D721Med (cell line): ENCODE data around the gene DLK1.

Experiments
- DNase-seq: peaks from one replicate; pipeline ENCODE4 v3.0.0; 2011; ENCODE audit warnings: low spot score; ENCODE audit not compliant: insufficient read length
- FAIRE-seq: peaks from 2 replicates; lab custom pipeline; 2011; peaks lifted over from hg19 to GRCh38; lab: Jason Lieb, UNC
- TF ChIP-seq, protein P1 (sequence below): IDR thresholded peaks from 2 replicates; pipeline ENCODE4 v1.5.1; 2012; ENCODE audit warnings: mild to moderate bottlenecking, control low read depth; ENCODE audit not compliant: insufficient read depth; ENCODE audit errors: missing control alignments

The DLK1 gene

DNA sequence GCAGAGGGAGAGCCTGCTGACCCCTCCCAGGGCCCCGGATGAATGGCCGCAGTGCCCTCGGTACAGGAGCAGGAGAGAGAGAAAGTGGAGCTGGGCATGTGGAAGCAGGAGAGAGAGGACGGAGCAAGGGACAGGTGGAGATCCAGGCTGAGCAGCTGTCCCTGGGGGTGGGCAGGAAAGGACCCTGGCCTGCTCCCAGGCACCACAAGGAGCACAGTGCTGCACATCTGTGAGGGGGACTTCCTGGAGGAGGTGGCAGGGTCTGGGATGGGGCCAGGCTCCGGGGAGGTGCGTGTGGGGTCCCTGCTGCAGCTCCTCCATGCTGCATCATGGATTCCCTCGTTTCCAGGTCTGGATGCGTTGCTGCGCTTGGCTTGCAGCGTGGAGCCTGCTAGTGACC, 13.0 kb upstream of the DLK1 start:
- DNase-seq (no peak), FAIRE-seq (no peak)
- TF ChIP-seq, protein P1, sequence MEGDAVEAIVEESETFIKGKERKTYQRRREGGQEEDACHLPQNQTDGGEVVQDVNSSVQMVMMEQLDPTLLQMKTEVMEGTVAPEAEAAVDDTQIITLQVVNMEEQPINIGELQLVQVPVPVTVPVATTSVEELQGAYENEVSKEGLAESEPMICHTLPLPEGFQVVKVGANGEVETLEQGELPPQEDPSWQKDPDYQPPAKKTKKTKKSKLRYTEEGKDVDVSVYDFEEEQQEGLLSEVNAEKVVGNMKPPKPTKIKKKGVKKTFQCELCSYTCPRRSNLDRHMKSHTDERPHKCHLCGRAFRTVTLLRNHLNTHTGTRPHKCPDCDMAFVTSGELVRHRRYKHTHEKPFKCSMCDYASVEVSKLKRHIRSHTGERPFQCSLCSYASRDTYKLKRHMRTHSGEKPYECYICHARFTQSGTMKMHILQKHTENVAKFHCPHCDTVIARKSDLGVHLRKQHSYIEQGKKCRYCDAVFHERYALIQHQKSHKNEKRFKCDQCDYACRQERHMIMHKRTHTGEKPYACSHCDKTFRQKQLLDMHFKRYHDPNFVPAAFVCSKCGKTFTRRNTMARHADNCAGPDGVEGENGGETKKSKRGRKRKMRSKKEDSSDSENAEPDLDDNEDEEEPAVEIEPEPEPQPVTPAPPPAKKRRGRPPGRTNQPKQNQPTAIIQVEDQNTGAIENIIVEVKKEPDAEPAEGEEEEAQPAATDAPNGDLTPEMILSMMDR: no peak

DNA sequence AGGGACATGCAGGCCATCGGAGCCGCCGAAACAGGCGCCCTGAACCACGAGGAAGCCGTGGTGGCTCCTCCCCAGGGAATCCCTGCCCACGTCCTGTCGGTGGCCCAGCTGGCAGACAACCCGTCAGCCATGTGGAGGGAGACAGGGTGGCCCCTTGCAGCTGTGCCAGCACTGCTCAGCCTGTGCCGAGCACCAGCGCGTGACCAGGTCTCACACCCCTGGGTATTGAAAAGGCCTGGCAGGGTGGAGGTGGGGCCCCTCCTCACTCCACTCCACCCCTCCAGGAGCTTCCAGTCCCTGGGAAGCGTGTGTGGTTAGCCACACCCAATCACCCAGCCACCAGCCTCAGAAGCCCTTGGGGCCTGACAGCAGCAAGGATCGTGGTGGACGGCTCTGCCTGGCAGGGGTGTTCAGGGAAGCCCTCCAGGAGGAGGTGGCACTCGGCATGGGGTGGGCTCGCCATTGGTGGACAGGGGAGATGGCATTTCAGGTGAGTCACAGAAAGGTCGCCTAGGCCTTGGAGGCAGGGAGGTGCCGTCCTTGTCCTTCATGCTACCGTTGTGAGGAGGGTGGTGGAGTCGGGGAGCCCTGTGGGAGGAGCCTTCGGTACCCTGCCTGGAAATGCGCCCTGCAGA, 12.3 kb upstream of the DLK1 start:
- FAIRE-seq (no peak), DNase-seq (no peak)
- TF ChIP-seq, protein P1: no peak

DNA sequence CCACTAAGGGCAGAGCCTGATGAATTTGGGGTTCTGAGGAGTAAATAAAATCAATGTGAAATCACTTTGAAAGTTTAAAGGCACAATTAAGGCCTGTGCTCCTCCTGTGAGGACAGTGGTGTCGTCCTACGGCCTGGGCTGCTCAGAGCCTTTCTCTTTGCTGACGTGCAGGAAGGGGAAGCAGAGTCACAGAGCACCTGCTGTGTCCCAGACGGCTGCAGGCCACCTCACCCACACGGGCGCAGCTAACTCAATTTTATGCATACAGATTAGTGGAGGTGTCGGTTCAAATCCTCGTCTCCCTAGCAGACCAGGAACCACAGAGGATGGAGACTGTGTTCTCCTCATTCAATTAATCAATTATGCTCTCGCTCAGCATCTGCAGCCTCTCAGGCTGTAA, 11.4 kb upstream of the DLK1 start:
- DNase-seq: no peak
- no peak for FAIRE-seq
- TF ChIP-seq, protein P1: no peak

DNA sequence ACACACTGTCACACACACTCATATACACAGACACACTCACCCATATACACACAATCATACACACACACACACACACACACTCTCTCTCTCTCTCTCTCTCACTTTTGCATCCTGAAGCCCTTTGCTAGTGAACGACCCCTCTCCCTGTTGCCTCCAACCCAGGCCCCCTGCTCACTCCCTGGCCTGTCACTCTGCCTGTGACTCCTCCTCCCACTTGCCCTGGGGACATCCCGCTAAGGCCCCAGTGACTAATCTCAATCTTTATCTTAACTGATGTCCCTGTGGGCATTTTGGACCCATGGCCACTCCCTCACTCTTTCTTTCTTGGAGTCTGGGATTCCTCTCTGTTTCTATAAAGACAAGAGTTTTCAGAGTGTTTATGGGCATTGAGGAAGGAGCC, 10.9 kb upstream of the DLK1 start:
- no peak for FAIRE-seq
- no peak for DNase-seq
- TF ChIP-seq, protein P1: no peak

DNA sequence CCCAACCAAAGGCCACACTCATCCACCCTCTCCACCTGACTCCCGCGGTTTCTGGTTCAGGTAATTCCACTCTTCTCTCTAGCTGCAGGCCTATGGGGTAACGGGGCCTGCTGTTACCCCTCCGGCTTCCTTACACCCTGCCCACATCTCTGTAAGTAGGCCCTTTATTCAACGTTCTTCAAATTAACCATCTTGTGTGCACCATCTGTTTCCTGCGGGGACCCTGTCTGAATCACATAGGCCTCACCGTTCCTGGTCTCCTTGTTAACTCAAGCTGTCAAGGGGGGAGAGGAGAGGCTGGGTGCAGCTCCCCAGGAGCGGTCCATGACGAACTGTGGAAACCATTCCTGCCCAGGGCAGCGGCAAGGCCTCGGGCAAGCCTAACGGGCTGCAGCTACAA, 9.3 kb upstream of the DLK1 start:
- no peak for DNase-seq
- no peak for FAIRE-seq
- TF ChIP-seq, protein P1: no peak

DNA sequence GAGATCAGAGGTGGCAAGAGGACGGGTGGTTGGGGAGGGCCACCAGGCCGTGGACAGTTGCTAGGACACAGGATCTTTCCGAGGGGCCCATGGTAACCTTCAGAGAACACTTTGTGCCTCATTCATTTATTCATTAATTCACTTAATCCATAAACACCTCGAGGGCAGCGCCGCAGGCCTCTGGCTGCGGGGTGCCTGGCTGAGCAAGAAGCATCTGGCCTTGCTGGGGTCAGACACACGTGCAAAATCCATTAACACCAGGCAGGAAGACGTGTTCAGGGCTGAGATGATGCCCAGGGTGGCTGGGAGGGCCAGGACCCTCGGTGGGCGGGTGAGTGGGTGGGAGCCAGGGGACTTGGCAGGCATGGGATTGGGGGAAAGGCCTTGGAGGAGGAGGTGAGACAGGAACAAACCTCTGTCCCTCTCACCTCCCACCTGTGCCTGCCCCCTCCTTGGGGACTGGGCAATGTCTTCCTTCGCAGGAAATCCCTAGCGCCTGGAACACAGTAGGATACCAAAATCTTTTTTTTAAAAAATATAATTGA, 6.6 kb upstream of the DLK1 start:
- TF ChIP-seq, protein P1: no peak
- no peak for FAIRE-seq
- no peak for DNase-seq

DNA sequence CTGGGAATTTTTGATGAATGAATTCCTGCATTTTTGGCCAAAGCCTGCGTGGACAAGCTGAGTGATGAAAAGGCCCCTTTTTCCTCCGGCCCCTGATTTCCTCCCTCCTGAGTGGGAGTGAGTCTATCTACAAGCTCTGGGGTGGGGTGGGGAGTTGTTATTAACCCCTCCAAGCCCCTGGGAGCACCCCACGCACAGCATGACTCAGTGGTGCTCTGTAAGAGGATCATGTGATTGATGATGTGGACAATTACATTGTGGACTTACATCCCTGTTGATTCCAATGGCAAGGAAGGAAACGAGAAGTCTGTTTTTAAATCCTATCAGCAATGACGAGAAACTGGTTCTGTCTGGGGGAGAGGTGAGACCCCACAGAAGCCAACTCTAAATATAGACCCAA, 5.1 kb upstream of the DLK1 start:
- DNase-seq (no peak), FAIRE-seq (no peak)
- TF ChIP-seq, protein P1: no peak
